Coronary artery (tissue), 2 donors: ENCODE results near the gene SH2D2A.

Experiments used
- DNase-seq: peaks from one replicate; pipeline ENCODE4 v3.0.0-alpha.2; 2017; ENCODE audit warnings: low spot score
- H3K27ac ChIP-seq, 2 donors: fragments of 200-600 bp; sonication (generic); one replicate each; pipeline ENCODE4 v1.5.1; 2016 to 2019
- H3K4me3 ChIP-seq: fragments of 200-600 bp; sonication (generic); 2 replicates; pipeline ENCODE4 v1.5.1; 2016; ENCODE audit warnings: mild to moderate bottlenecking, moderate library complexity
- TF ChIP-seq, protein P1 (sequence below): fragments of 200-600 bp; sonication (generic); IDR thresholded peaks from one replicate; pipeline ENCODE4 v1.5.1; 2019; ENCODE audit warnings: antibody characterized with exemption

Gene SH2D2A

DNA sequence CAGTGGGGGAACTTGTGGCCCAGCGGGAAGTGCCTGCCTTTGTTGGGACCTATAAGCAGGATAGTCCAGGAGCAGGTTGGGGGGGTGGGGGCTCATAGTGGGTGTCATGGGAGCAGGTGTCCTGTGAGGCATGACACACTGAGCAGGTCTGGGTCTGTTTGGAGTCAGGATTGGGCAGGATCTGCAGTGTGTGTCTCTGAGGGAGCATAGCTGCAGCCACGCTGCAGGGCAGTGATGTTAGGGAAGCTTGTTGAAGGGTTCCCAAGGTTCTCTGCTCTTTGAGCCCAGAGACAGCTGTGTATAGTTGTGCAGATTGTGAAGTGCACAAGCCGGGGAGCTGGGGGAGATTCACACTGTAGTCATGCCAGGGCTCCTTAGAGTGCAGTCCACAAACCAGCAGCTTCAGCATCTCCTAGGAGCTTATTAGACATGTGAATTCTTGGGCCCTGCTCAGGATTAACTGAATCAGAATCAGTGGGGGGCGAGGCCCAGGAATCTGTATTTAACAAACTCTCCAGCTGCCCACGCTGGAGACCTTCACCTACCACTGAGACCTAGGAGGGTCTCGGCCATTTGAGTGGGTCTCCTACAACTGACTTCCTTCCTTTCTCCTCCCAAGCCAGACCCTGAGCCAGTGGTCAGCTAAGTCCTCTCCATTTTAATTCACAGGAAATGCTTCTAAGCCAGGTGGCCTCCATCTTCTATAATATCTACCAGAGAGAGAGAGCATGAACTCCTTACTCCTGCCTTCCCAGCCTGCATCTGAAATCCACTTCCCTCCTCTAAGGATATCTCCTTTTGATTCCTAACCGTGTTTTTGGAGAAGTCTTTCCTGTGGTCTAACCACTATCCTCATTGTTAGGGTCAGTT lies 31.2 kb upstream of the SH2D2A start:
- no peak overlapping the region for H3K27ac ChIP-seq
- TF ChIP-seq, protein P1, sequence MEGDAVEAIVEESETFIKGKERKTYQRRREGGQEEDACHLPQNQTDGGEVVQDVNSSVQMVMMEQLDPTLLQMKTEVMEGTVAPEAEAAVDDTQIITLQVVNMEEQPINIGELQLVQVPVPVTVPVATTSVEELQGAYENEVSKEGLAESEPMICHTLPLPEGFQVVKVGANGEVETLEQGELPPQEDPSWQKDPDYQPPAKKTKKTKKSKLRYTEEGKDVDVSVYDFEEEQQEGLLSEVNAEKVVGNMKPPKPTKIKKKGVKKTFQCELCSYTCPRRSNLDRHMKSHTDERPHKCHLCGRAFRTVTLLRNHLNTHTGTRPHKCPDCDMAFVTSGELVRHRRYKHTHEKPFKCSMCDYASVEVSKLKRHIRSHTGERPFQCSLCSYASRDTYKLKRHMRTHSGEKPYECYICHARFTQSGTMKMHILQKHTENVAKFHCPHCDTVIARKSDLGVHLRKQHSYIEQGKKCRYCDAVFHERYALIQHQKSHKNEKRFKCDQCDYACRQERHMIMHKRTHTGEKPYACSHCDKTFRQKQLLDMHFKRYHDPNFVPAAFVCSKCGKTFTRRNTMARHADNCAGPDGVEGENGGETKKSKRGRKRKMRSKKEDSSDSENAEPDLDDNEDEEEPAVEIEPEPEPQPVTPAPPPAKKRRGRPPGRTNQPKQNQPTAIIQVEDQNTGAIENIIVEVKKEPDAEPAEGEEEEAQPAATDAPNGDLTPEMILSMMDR, result no peak
- no peak for DNase-seq
- H3K4me3 ChIP-seq, result no peak overlapping the region

DNA sequence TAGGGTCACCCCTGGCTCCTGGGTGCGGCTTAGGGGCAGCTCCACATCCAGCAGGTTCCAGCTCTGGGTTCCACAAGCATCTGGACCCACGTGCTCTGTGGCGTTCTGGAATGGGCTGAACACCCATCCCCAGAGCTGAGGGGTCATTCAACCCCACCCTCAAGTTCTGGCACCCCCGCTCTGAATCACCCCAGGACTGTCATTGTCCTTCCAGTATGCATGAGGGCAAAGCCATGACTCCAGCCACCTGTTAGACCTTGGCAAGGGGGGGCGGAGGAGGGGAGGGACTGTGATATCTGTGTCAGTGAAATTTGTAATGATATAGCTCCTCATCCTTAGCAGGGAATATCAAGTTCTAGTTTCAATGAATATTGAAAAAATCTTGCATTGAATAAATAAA lies 30.0 kb upstream of the SH2D2A start:
- TF ChIP-seq, protein P1, result no peak
- no peak overlapping the region for H3K27ac ChIP-seq
- H3K4me3 ChIP-seq, result no peak overlapping the region
- no peak for DNase-seq

DNA sequence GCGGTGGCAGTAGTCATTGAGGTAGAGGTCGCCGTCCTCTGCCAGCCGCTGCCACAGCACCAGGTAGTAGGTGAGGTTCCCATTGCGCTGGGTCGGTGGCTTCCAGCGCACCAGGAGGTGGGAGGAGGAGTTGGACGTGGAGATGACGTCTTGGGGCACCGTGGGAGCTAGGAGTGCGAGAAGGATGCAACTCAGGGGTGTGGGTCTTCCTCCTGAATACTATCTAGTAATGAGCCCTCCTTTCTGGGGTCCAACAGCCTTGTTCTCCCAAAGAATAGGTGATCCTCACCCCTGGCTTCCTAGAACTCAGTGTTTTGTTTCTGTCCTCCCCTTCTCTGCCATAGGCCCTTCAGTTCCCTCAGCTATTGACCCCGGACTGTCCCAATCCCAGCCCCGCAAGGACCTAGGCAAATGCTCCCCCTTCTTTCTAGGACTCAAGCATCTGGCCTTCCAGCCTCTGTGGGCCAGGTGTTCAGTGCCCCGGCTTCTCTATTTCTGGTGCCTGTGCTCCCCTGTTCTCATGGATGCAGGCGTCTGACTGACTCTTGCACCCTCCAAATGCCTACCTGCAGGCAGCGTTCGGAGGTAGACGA lies 29.4 kb upstream of the SH2D2A start:
- Histone ChIP-seq H3K4me3 (no peak overlapping the region), H3K27ac (no peak overlapping the region)
- TF ChIP-seq, protein P1, result no peak
- DNase-seq, result no peak

DNA sequence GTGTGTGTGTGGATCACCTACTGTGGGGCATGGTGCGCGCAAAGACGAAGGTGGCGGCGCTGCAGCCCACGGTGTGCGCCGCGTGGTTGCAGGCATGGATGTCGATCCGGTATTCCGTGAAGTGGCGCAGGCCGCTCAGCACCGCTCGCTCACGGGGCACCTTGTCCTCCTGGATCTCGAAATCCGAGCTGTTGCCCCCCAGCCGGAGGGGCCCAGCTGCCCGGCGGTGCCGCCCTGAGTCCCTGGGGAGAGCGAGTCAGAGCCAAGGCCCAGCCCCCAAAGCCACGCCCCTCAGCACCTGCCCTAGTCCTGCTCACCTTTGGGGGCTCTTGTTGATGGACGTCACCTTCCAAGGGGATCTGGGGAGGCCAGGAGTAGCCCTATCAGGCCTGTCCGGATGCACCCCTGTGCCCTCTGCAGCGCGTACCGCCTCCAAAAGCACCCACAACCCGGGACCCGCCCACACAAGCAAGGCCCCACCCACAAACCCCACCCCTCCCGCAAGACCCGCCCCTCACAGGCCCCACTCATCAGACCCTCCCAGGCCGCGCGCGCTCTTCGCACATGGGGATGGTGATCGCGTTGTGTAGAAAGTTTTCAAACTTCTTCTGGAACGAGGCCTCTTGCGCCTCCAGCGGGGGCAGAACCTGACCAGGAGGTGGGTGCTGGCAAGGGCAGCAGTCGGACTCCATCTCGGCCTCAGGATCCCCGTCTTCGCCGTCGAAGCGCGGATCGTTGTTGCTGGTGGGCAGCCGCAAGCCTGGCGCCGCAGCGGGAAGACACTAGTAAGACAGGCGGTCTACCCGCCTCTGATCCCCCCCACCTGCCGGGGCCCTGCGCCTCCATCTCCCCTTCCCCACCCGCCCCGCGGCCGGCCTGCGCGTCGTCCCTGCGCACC lies 28.7 kb upstream of the SH2D2A start:
- TF ChIP-seq, protein P1, result no peak
- no peak for DNase-seq

DNA sequence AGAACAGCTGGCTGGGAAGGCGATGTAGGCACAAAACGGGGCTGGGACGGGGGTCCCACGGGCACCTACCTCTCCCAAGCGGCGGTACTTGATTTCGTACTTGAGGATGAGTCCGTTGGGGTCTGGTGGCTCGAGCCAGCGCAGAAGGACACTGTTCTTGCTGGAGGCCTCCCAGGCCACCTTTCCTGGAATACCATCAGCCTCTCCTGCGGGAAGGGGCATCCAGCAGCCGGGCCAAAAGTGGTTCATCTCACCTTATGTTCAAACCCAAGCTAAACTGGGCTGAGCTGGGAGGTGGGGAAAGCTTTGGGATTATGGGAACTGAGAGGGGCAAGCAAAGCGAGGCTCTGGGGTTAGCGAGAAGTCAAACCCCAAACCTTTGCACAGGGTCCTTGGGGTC lies 28.0 kb upstream of the SH2D2A start:
- TF ChIP-seq, protein P1, result no peak
- Histone ChIP-seq H3K27ac (no peak overlapping the region), H3K4me3 (no peak overlapping the region)
- DNase-seq, result no peak

More for the DNA sequence above, 28.7 kb upstream of the SH2D2A start:
- H3K27ac ChIP-seq, result no peak overlapping the region
- peak overlapping the region; percentile 25 for H3K4me3 ChIP-seq

DNA sequence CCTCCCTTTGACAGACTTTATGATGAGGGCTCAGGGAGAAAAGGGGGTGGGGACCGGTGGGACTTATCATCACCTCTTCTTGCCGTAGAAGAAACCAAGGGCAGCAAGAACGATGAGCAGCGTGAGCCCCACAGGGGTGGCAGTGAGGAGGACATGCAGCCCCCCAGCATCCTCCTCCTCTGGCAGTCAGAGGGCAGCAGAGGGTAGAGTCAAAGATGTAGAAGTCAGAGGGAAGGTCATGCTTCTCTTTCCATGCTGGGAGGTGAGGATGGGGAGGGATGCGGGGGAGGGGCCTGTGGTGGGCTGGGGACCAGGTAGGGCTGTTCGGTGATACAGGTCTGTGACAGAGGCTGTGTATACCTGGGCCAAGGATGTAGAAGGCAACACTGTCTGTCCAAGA lies 27.5 kb upstream of the SH2D2A start:
- TF ChIP-seq, protein P1, result no peak
- no peak for DNase-seq
- H3K27ac ChIP-seq, result no peak overlapping the region
- H3K4me3 ChIP-seq, result no peak overlapping the region
